CD4-positive, alpha-beta T cell treated with Interleukin-15 for 4 hours (primary cell): ENCODE results near the gene ZCCHC12.

Experiments used
- DNase-seq: peaks from one replicate; pipeline ENCODE4 v3.0.0-alpha.2; 2020; ENCODE audit warnings: low spot score

The ZCCHC12 gene

GRCh38 chrX:118867251-118867650 is 43.6 kb downstream of the ZCCHC12 start:
- DNase-seq: no peak

- no peak for DNase-seq
Measured at GRCh38 chrX:118872102-118872566, 48.5 kb downstream of the ZCCHC12 start.
